Measurements from ENCODE around the gene SPP2. TPM values are rescaled to one million over a fixed set of nuclear protein-coding genes. Genes with fewer than 3 reads are reported as not detected.

SPP2 gene
- total RNA-seq, 1 donor from 2014 or later: not detected

DNA sequence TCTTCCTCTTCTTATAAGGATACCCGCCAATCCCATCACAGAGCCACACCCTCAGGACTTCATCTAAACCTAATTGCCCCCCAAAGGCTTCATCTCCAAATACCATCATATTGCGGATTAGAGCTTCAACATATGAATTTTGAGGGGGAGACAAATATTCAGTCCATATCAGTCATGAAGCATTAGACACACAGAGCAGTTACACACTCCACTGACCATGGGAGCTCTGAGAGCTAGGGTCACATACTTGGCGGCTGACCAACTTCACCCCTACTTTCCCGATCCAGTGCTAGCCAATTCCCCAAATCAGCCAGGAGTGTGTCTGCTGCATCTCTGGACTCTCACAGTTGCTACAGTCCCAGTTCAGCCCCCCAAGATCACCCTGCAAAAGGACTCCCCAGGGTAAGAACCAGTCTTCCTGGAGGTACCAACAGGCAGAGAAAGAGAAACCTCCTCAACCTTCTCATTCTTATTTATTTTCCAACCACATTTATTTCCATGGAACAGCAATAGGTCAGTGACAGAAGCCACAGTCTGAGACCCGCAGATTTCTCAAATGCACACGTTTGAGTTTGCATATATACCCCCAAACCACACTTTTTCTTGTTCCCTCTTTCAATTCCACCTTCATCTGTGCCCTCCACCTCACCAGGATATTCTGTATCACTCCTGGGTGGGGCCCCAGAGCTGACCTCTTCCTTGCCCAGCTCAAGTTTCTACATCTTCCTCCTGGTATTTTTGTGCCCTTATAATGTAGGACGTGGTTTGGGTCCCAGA is 33.3 kb downstream of the SPP2 start:
- DNase-seq (ENCODE audit: low read depth): no peak
- TF ChIP-seq, protein P1, sequence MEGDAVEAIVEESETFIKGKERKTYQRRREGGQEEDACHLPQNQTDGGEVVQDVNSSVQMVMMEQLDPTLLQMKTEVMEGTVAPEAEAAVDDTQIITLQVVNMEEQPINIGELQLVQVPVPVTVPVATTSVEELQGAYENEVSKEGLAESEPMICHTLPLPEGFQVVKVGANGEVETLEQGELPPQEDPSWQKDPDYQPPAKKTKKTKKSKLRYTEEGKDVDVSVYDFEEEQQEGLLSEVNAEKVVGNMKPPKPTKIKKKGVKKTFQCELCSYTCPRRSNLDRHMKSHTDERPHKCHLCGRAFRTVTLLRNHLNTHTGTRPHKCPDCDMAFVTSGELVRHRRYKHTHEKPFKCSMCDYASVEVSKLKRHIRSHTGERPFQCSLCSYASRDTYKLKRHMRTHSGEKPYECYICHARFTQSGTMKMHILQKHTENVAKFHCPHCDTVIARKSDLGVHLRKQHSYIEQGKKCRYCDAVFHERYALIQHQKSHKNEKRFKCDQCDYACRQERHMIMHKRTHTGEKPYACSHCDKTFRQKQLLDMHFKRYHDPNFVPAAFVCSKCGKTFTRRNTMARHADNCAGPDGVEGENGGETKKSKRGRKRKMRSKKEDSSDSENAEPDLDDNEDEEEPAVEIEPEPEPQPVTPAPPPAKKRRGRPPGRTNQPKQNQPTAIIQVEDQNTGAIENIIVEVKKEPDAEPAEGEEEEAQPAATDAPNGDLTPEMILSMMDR (conservative IDR thresholded peaks at IDR 0.05; ENCODE audit: low read depth, low read length): no peak
- H3K4me3 ChIP-seq (ENCODE audit: low read depth, low read length): no peak overlapping the region

DNA sequence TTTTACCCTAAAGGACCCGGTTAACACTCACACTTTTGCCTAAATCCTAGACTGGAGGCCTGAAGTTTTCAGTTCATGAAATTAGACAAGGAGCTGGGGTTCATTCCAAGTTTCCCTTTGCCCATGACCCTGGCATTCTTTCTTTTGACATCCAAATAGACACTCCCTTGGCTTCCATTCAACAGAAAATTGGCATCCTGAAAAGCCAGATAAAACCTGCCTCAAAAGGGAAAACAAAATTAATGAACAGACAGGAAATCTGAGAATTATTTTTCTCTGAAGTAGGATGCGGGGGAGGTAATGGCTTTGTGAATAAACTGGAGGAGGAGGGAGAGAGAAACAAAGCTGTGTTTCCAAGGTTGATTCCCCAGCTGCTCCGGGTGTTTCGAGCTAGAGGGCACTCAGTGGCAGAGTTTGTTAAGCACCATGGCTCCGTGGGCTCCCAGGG is 41.0 kb downstream of the SPP2 start:
- TF ChIP-seq, protein P1 (conservative IDR thresholded peaks at IDR 0.05; ENCODE audit: low read depth, low read length): no peak
- peak; percentile 37 for DNase-seq (ENCODE audit: low read depth)
- H3K4me3 ChIP-seq (ENCODE audit: low read depth, low read length): no peak overlapping the region

- no peak for DNase-seq (ENCODE audit: low read depth)
- H3K4me3 ChIP-seq (ENCODE audit: low read depth, low read length): no peak overlapping the region
- TF ChIP-seq, protein P1 (conservative IDR thresholded peaks at IDR 0.05; ENCODE audit: low read depth, low read length): no peak
Observed at GRCh38 chr2:234091883-234092282, 41.4 kb downstream of the SPP2 start.

GRCh38 chr2:234092344-234092743 is 41.8 kb downstream of the SPP2 start:
- no peak for DNase-seq (ENCODE audit: low read depth)
- TF ChIP-seq, protein P1 (conservative IDR thresholded peaks at IDR 0.05; ENCODE audit: low read depth, low read length): no peak
- no peak overlapping the region for H3K4me3 ChIP-seq (ENCODE audit: low read depth, low read length)

DNA sequence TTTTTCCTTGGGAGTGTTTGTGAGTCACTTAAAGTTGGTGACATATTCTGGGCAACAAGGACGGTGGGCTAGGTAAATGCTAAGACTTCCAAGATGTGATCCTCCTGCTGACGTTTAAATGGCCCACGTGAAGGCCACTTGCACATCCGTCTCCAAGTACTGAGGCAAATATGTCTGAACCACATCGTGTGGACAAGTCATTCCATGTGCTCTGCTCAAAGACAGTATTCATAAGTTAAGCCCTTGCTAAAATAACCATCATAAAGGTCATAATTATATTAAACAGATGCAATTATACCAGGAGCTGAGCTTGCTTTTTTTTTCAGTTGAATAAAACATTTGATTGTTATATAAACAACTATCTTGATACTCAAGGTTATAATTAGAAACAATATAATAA is 44.8 kb downstream of the SPP2 start:
- no peak overlapping the region for H3K4me3 ChIP-seq (ENCODE audit: low read depth, low read length)
- no peak for DNase-seq (ENCODE audit: low read depth)
- TF ChIP-seq, protein P1 (conservative IDR thresholded peaks at IDR 0.05; ENCODE audit: low read depth, low read length): no peak

GRCh38 chr2:234096164-234096563 is 45.7 kb downstream of the SPP2 start:
- H3K4me3 ChIP-seq (ENCODE audit: low read depth, low read length): no peak overlapping the region
- TF ChIP-seq, protein P1 (conservative IDR thresholded peaks at IDR 0.05; ENCODE audit: low read depth, low read length): no peak
- no peak for DNase-seq (ENCODE audit: low read depth)

- no peak overlapping the region for H3K4me3 ChIP-seq (ENCODE audit: low read depth, low read length)
- TF ChIP-seq, protein P1 (conservative IDR thresholded peaks at IDR 0.05; ENCODE audit: low read depth, low read length): no peak
- DNase-seq (ENCODE audit: low read depth): no peak
Observed at GRCh38 chr2:234098681-234099080, 48.2 kb downstream of the SPP2 start.
